Subcutaneous abdominal adipose tissue (tissue), 5 donors: ENCODE results near the gene SORBS2.

ENCODE experiments used
- H3K27ac ChIP-seq: one replicate; pipeline ENCODE4 v1.7.0; 2013; ENCODE audit warnings: low read depth, mild to moderate bottlenecking, inconsistent platforms, low read length, moderate library complexity
- H3K27me3 ChIP-seq, 5 donors: one replicate each; pipeline ENCODE4 v1.7.0; 2013; ENCODE audit warnings: low read length in 5 of 5, inconsistent platforms in 1 of 5; ENCODE audit not compliant: control insufficient read depth in 5 of 5, insufficient read depth in 4 of 5
- H3K36me3 ChIP-seq, 5 donors: one replicate each; pipeline ENCODE4 v1.7.0; 2013; ENCODE audit warnings: low read length in 5 of 5; ENCODE audit not compliant: control insufficient read depth in 5 of 5, insufficient read depth in 5 of 5
- H3K4me1 ChIP-seq, 5 donors: one replicate each; pipeline ENCODE4 v1.7.0; 2013; ENCODE audit warnings: low read length in 5 of 5, mild to moderate bottlenecking in 3 of 5, moderate library complexity in 1 of 5; ENCODE audit not compliant: control insufficient read depth in 5 of 5, insufficient read depth in 5 of 5
- H3K4me3 ChIP-seq, 5 donors: one replicate each; pipeline ENCODE4 v1.7.0; 2013; ENCODE audit warnings: low read length in 5 of 5, low read depth in 1 of 5
- H3K9ac ChIP-seq, 5 donors: one replicate each; pipeline ENCODE4 v1.7.0; 2013; ENCODE audit warnings: low read length in 5 of 5, mild to moderate bottlenecking in 4 of 5, moderate library complexity in 3 of 5
- H3K9me3 ChIP-seq, 5 donors: one replicate each; pipeline ENCODE4 v1.7.0; 2013; ENCODE audit warnings: low read length in 5 of 5; ENCODE audit not compliant: control insufficient read depth in 5 of 5
- donor health status: healthy.
- donor health status: healthy.
- donor health status: healthy.
- donor health status: healthy.
- donor health status: healthy.

Gene SORBS2

DNA sequence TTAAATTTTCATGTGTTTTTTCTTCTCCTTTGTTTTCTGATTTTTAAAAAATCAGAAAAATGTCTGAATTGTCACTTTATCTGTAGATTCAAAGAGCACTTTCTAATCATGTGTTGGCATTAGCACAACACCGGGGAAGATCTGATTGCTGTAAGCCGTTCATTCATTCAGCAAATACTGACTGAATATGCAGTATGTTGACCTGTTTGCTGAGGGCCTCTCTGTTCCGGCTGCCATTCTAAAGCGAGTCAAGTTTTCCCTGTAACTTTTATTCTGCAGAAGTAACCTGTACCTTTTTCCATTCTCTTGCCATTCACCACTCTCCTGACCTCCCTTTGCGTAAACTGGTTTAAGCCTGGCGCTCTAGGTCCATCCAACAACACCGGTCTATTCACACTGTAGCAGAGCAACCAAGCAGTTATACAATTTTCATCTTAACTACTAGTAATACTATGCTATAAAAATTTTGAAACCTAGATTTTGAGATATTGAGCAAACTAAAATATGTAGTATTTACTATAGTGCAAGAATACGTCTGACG is 6.7 kb downstream of the SORBS2 start:
- H3K4me3 ChIP-seq: no peak overlapping the region
- H3K9me3 ChIP-seq: no peaks in the 10 kb centered on the region
- peaks cover 0 to 2% (median 0%) of the 10 kb centered on the region in 5 donors for H3K4me1 ChIP-seq
- H3K9ac ChIP-seq: no peak overlapping the region
- H3K36me3 ChIP-seq: no peaks in the 10 kb centered on the region
- no peak overlapping the region for H3K27ac ChIP-seq
- H3K27me3 ChIP-seq: peaks cover 0 to 3% (median 0%) of the 10 kb centered on the region in 5 donors

DNA sequence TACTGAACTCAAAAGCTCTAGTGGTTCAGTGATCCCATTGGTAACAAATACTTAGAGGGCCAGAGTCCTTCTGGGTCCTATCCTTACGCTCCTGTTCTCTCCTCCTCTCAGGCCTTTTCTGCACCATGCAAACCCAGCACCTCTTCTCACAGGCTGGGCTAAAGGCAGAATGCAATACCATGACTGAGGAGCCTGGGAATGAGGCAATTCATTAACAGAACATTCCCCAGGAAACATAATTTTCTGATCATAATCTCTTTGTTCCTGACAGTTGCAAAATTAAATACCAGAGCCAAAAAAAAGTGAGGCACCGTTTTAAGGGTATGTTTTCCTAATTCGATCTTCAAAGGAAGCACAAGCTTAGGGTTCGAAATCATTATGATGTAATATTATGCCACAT is 9.0 kb downstream of the SORBS2 start:
- Histone ChIP-seq H3K9me3 (no peaks in the 10 kb centered on the region), H3K27ac (no peak overlapping the region), H3K4me3 (no peak overlapping the region), H3K9ac (no peak overlapping the region), H3K4me1 (peaks cover 0 to 2% (median 0%) of the 10 kb centered on the region in 5 donors), H3K36me3 (no peaks in the 10 kb centered on the region), H3K27me3 (peaks cover 0 to 2% (median 0%) of the 10 kb centered on the region in 5 donors)

DNA sequence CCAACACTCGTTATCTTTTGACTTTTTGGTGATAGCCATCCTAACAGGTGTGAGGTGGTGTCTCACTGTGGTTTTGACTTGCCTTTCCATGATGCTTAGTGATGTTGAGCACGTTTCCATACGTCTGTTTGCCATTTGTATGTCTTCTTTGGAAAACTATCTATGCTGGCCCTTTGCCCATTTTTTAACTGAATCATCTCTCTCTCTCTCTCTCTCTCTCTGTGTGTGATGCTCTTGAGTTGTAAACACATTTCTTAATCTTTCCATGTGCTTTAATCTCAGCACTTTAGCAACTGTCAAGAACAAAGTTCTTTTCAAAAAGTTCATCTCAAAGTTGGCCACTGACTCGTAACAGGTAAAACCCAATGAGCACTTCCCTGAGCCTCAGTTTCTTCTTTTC is 10.5 kb downstream of the SORBS2 start:
- H3K9ac ChIP-seq: no peak overlapping the region
- no peak overlapping the region for H3K4me3 ChIP-seq
- H3K27me3 ChIP-seq: peaks cover 0 to 4% (median 0%) of the 10 kb centered on the region in 5 donors
- H3K36me3 ChIP-seq: no peaks in the 10 kb centered on the region
- H3K9me3 ChIP-seq: no peaks in the 10 kb centered on the region
- H3K27ac ChIP-seq: no peak overlapping the region
- peaks cover 0 to 2% (median 0%) of the 10 kb centered on the region in 5 donors for H3K4me1 ChIP-seq

DNA sequence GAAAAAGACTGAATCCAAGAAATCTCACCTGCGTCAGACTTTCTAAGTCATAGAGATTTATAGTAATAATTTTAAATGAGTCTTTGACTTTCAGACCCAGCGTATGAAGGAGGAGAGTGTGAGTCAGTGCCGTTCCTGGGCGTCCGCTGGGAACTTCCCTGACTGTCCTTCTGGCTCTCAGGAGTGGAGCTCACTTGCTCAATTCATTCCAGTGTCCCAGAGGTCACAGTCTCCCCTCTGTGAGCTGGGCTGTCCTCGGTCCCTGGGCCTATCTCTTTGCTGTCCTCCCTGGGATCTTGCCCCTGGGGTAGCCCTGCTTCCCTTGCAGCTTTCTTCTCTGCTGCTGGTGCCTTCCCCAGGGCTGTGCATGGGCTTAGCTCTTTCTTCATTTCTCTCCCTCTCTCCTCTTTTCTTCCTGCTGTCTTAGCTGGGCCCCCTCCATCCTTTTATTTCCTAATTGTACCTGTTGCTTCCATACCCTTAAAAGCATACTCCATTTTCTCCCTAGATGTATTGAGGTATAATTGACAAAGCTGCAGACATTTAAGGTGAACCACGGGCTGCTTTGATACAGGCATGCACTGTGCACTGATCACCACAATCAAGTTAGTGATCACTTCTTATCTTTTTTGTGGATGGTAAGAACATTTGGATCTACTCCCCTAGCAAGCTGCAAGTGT is 11.6 kb downstream of the SORBS2 start:
- no peaks in the 10 kb centered on the region for H3K36me3 ChIP-seq
- no peak overlapping the region for H3K27ac ChIP-seq
- peaks cover 0 to 4% (median 0%) of the 10 kb centered on the region in 5 donors for H3K27me3 ChIP-seq
- no peak overlapping the region for H3K4me3 ChIP-seq
- H3K4me1 ChIP-seq: peaks cover 0 to 2% (median 0%) of the 10 kb centered on the region in 5 donors
- no peak overlapping the region for H3K9ac ChIP-seq
- no peaks in the 10 kb centered on the region for H3K9me3 ChIP-seq

DNA sequence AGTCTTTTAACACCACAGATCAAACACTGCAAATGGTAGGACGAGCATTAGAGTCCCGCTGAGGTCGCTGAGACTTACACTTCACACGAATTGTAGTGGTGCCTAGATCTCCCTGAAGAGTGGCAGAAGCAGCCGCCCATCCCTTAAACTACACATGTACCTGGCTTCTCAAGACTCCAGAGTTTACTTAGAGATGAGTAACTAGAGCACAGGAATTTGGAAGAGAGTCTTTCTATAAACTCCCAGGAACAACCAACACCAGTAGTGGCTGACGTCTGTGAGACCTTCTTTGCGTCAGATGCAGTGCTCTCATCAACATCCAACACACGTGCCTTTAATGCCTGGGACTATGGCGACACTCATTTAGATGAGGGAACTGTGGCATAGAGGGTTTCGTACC is 12.6 kb downstream of the SORBS2 start:
- Histone ChIP-seq H3K4me1 (peaks cover 0 to 2% (median 0%) of the 10 kb centered on the region in 5 donors), H3K9me3 (no peaks in the 10 kb centered on the region), H3K9ac (no peak overlapping the region), H3K36me3 (no peaks in the 10 kb centered on the region), H3K4me3 (no peak overlapping the region), H3K27ac (no peak overlapping the region), H3K27me3 (peaks cover 0 to 4% (median 0%) of the 10 kb centered on the region in 5 donors)

DNA sequence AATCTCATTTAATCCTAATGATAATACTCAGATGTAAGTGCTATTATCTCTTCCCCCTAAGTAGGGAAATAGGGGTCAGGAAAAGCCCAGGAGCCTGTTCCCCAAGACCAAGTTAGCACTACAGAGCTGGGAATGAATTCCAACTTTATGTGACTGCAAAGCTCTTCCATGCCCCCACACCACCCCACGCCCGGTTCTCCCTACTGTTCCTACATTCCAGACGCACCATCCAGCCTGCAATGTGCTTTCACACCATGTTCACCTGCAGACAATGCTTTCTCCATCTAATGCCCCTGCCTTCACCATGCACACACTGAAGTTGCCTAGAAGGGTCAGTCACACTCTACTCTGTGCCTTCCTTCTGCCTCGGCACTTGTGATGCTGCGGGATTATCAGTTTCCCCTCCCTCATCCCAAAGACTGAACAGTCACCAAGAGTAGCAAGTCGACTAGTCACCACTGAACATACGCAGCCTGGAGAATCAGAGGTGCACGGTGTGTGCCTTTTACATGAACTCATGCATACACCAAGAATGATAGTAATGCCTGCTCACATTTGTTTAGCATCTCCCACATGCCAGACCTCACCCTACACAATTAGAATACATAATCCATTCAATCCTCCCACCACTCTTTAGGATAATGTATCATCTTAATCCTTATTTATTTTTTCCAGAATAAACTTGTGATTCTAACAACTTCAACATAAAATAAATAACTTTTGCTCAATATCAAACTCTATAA is 14.2 kb downstream of the SORBS2 start:
- Histone ChIP-seq H3K9me3 (no peaks in the 10 kb centered on the region), H3K27me3 (peaks cover 0 to 4% (median 0%) of the 10 kb centered on the region in 5 donors), H3K9ac (no peak overlapping the region), H3K27ac (no peak overlapping the region), H3K4me1 (peaks cover 0 to 8% (median 4%) of the 10 kb centered on the region in 5 donors), H3K4me3 (no peak overlapping the region), H3K36me3 (no peaks in the 10 kb centered on the region)

DNA sequence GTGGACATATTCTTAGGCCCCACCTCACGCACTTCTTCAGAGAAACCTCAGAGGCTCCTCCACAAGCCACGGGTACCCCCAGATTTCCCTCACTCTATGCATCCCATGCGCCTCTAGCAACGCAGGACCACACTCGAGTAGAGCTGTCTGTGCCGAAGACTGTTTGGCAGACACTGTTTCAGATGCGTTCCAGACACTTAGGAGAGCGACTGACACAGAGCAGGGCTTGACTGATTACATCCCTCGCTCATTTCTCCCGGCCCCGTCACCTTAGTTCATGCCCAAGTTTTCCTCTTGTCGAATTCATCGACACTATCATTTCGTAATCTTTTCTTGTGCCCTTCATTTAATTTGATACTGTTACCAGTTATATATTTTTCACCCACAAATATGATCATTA is 15.0 kb downstream of the SORBS2 start:
- H3K4me1 ChIP-seq: peaks cover 0 to 11% (median 4%) of the 10 kb centered on the region in 5 donors
- H3K36me3 ChIP-seq: no peaks in the 10 kb centered on the region
- no peaks in the 10 kb centered on the region for H3K9me3 ChIP-seq
- no peak overlapping the region for H3K27ac ChIP-seq
- no peak overlapping the region for H3K9ac ChIP-seq
- peaks cover 0 to 4% (median 0%) of the 10 kb centered on the region in 5 donors for H3K27me3 ChIP-seq
- H3K4me3 ChIP-seq: no peak overlapping the region

DNA sequence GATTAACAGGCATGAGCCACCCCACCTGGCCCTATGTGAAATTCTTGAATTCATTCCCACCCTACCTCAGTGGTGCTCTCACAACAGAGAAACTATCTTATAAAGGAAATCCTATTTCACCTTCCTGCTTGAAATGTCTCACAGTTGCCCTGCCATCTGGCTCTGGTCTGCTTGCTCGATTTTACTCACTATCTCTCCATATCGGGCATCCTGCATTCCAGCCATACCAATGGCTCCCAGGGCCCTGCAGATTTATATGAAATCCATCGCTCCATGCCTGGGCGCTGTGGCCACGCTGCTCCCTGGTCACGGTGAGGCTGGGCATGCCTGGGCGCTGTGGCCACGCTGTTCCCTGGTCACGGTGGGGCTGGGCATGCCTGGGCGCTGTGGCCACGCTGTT is 15.8 kb downstream of the SORBS2 start:
- Histone ChIP-seq H3K27me3 (peaks cover 0 to 4% (median 0%) of the 10 kb centered on the region in 5 donors), H3K9ac (no peak overlapping the region), H3K4me1 (peaks cover 0 to 11% (median 4%) of the 10 kb centered on the region in 5 donors), H3K36me3 (no peaks in the 10 kb centered on the region), H3K9me3 (no peaks in the 10 kb centered on the region), H3K4me3 (no peak overlapping the region), H3K27ac (no peak overlapping the region)

DNA sequence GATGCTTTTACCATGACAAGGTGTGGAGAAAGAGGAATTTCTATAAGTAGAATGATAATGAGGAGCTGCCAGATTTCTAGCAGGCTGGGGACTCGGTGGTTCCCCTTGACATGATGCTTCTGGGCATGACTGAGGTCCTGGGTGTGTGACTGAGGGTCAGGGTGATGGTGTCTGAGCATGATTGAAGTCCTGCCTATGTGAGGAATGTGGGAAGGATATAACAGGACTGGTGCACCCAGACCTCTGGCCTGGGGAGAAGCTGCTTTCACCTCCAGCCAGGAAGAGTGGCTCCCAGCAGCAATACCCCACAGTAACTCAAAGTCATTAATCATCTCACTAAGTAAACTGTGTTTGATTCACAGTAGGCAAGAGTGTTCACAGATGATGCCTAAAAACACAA is 17.4 kb downstream of the SORBS2 start:
- H3K9ac ChIP-seq: no peak overlapping the region
- H3K4me1 ChIP-seq: peaks cover 0 to 11% (median 4%) of the 10 kb centered on the region in 5 donors
- H3K36me3 ChIP-seq: no peaks in the 10 kb centered on the region
- H3K27me3 ChIP-seq: peaks cover 0 to 3% (median 0%) of the 10 kb centered on the region in 5 donors
- no peaks in the 10 kb centered on the region for H3K9me3 ChIP-seq
- no peak overlapping the region for H3K27ac ChIP-seq
- H3K4me3 ChIP-seq: no peak overlapping the region

DNA sequence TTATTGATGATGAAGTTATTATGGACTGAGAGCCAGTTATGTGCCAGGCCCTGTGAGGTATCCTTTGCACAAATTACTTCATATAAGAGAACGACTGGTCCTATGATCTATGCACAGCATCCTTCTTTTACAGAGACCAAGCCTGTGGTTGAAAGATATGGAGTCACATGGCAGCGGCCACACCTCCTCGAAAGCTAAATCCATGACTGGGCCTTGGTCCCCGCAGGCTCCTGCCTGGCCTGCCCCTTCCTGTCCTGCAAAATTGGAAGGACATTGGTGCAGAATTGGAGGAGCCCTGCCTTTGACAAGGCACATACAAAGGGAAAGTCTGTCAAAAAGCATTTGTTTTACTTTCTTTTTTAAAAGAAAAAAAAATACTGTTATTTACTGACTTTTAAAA is 18.3 kb downstream of the SORBS2 start:
- Histone ChIP-seq H3K27me3 (peaks cover 0 to 2% (median 0%) of the 10 kb centered on the region in 5 donors), H3K4me1 (peaks cover 0 to 11% (median 4%) of the 10 kb centered on the region in 5 donors), H3K27ac (no peak overlapping the region)

More for the DNA sequence above, 18.3 kb downstream of the SORBS2 start:
- no peak overlapping the region for H3K9ac ChIP-seq
- no peak overlapping the region for H3K4me3 ChIP-seq
- H3K9me3 ChIP-seq: no peaks in the 10 kb centered on the region
- H3K36me3 ChIP-seq: no peaks in the 10 kb centered on the region
